ENCODE results near the gene BBOX1. TPM values are rescaled to one million over a fixed set of nuclear protein-coding genes. Genes with fewer than 3 reads are reported as not detected.

BBOX1 gene
- total RNA-seq, 1 experiment from 2014 or later, result not detected

DNA sequence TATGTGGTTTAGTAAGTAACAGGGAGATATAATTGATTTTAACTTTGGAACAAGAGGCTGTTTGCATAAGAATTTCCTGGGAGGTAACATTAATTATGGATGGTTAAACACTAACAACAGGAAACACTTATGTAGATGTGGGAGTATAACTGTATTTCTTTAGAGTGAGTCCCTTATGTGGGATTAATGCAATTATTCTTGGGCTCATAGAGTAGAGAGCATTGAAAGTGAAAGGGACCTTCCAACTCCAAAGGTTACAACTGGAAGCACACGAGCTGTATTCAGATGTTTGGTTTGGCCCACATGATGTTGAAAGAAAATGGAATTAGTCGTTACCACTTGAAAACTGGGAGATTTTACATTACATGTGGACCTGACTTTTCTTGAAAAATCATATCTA is 53.5 kb downstream of the BBOX1 start (continued):
- TF ChIP-seq SP1 (IDR thresholded peaks at IDR 0.05; ENCODE audit: low read depth) (no peak), EZH2phosphoT487 (IDR thresholded peaks at IDR 0.05; ENCODE audit: borderline replicate concordance) (no peak), FOSL1 (IDR thresholded peaks at IDR 0.05; ENCODE audit: low read depth) (no peak), CEBPB (IDR thresholded peaks at IDR 0.05; ENCODE audit: low read depth) (no peak), YY1 (IDR thresholded peaks at IDR 0.05; ENCODE audit: extremely low read depth, insufficient replicate concordance, low read depth, low read length) (no peak), EGR1 (IDR thresholded peaks at IDR 0.05; ENCODE audit: low read depth) (no peak), POLR2A (IDR thresholded peaks at IDR 0.05; ENCODE audit: borderline replicate concordance, extremely low read depth, insufficient read depth, insufficient read length) (no peak)
- TF ChIP-seq, protein P1, sequence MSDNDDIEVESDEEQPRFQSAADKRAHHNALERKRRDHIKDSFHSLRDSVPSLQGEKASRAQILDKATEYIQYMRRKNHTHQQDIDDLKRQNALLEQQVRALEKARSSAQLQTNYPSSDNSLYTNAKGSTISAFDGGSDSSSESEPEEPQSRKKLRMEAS (IDR thresholded peaks at IDR 0.05), result no peak

DNA sequence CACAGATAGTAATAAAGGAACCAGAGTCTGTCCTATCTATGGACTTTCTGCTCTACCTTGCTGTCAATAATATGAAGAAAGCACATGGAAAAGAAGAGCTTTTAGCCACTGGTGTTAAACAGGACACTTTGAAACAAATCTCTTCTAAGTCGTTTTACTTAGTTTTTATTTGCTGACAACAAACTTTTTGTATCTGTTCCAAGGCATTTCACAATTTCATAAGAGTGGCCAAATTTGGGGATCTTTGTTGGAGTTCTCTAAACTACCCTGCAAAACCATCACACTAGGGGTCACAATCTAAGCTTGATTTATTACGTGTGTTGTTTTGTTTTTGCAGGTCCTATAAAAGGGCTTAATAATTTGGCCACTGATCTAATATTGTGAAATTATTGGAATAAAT is 54.4 kb downstream of the BBOX1 start:
- CTCF ChIA-PET, result no interaction called here
- no peak for TF ChIP-seq FOSL1 (IDR thresholded peaks at IDR 0.05; ENCODE audit: low read depth)
- no peak for TF ChIP-seq ZFX (IDR thresholded peaks at IDR 0.05)
- TF ChIP-seq ZNF274 (IDR thresholded peaks at IDR 0.05; ENCODE audit: low read depth, low read length), result no peak
- no peak for TF ChIP-seq POLR2A (IDR thresholded peaks at IDR 0.05; ENCODE audit: borderline replicate concordance, extremely low read depth, insufficient read depth, insufficient read length)
- no peak for TF ChIP-seq EGR1 (IDR thresholded peaks at IDR 0.05; ENCODE audit: low read depth)
- TF ChIP-seq CTCF (IDR thresholded peaks at IDR 0.05 in 2 of 3, conservative IDR thresholded peaks at IDR 0.05 in 1 of 3; ENCODE audit: borderline replicate concordance in 1 of 3, insufficient read depth in 1 of 3, low read depth in 2 of 3, low read length in 2 of 3), result no peak
- TF ChIP-seq EZH2 (IDR thresholded peaks at IDR 0.05), result no peak
- no peak for TF ChIP-seq EZH2phosphoT487 (IDR thresholded peaks at IDR 0.05; ENCODE audit: borderline replicate concordance)
- TF ChIP-seq ELF1 (IDR thresholded peaks at IDR 0.05; ENCODE audit: borderline replicate concordance, low read depth), result no peak
- TF ChIP-seq JUND (IDR thresholded peaks at IDR 0.05), result no peak
- no peak for TF ChIP-seq SP1 (IDR thresholded peaks at IDR 0.05; ENCODE audit: low read depth)
- TF ChIP-seq YY1 (IDR thresholded peaks at IDR 0.05; ENCODE audit: extremely low read depth, insufficient replicate concordance, low read depth, low read length), result no peak
- TF ChIP-seq RAD21 (IDR thresholded peaks at IDR 0.05; ENCODE audit: low read depth), result no peak
- TF ChIP-seq SRF (IDR thresholded peaks at IDR 0.05; ENCODE audit: low read depth), result no peak
- TF ChIP-seq SIN3A (IDR thresholded peaks at IDR 0.05; ENCODE audit: low read depth), result no peak
- TF ChIP-seq CEBPB (IDR thresholded peaks at IDR 0.05; ENCODE audit: low read depth), result no peak
- TF ChIP-seq POLR2AphosphoS5 (IDR thresholded peaks at IDR 0.05; ENCODE audit: low read depth, low read length), result no peak
- TF ChIP-seq ZBTB33 (IDR thresholded peaks at IDR 0.05; ENCODE audit: extremely low read depth, insufficient replicate concordance, low read length), result no peak
- no peaks in the 10 kb centered on the region for H3K27me3 ChIP-seq (ENCODE audit: insufficient read depth, low read length)
- RAD21 ChIA-PET (ENCODE audit: low non-redundant PET in 1 of 2, low total read pairs in 2 of 2, uncharacterized antibody in 2 of 2, unreplicated experiment in 2 of 2), result no interaction called here
- DNase-seq (ENCODE audit: low read depth, low spot score) (no peak), ATAC-seq (no peak)
- BruUV-seq (replicated peaks), result no TSS peak
- no peaks in the 10 kb centered on the region for H3K4me1 ChIP-seq (ENCODE audit: control insufficient read depth in 1 of 2, insufficient read depth in 2 of 2, low read length in 2 of 2)
- intact Hi-C loops (cut with micrococcal nuclease), result no loop called here
- POLR2A ChIA-PET, result no interaction called here
- H3K4me3 ChIP-seq (replicated peaks in 1 of 2; ENCODE audit: low read depth in 1 of 2, low read length in 2 of 2), result no peak overlapping the region
- no peaks in the 10 kb centered on the region for H3K9me2 ChIP-seq (ENCODE audit: insufficient read depth)
- no peaks in the 10 kb centered on the region for H4K20me1 ChIP-seq (ENCODE audit: insufficient read depth)
- no peak overlapping the region for H2AFZ ChIP-seq (ENCODE audit: low read depth, low read length, poor library complexity, severe bottlenecking)
- no peaks in the 10 kb centered on the region for H3K9me3 ChIP-seq (ENCODE audit: control insufficient read depth in 1 of 2, insufficient read depth in 1 of 2, low read depth in 1 of 2, low read length in 2 of 2)
- H3K4me2 ChIP-seq (ENCODE audit: low read length), result no peak overlapping the region
- no peaks in the 10 kb centered on the region for H3K79me2 ChIP-seq (ENCODE audit: insufficient read depth, low read length)
- H3K27ac ChIP-seq (ENCODE audit: low read depth, low read length), result no peak overlapping the region
- no peak overlapping the region for H3K9ac ChIP-seq (ENCODE audit: low read length)
- H3K36me3 ChIP-seq (ENCODE audit: control insufficient read depth in 1 of 2, insufficient read depth in 2 of 2, low read length in 2 of 2), result no peaks in the 10 kb centered on the region

All from HCT116 (cell line).